HCT116 (cell line): ENCODE measurements around the gene MAML3.

Experiments
- EZH2 ChIP-seq: fragments of 200-600 bp; sonication (generic); IDR thresholded peaks from 2 replicates; pipeline ENCODE4 v1.6.1; 2017; ENCODE audit warnings: antibody characterized with exemption, mixed run types
- EZH2phosphoT487 ChIP-seq: fragments of 200-600 bp; IDR thresholded peaks from 2 replicates; pipeline ENCODE4 v1.6.1; 2018; ENCODE audit warnings: antibody characterized with exemption, borderline replicate concordance
- FOSL1 ChIP-seq: IDR thresholded peaks from 2 replicates; pipeline ENCODE4 v1.6.1; 2012; ENCODE audit warnings: low read depth
- JUND ChIP-seq: IDR thresholded peaks from 2 replicates; pipeline ENCODE4 v1.6.1; 2012
- POLR2A ChIP-seq: IDR thresholded peaks from 2 replicates; pipeline ENCODE4 v1.7.0; 2011; ENCODE audit warnings: borderline replicate concordance; ENCODE audit not compliant: insufficient read depth, insufficient read length; ENCODE audit errors: extremely low read depth
- POLR2AphosphoS5 ChIP-seq: IDR thresholded peaks from 2 replicates; pipeline ENCODE4 v1.6.1; 2011; ENCODE audit warnings: mild to moderate bottlenecking, low read depth, low read length, moderate library complexity
- RAD21 ChIP-seq: IDR thresholded peaks from 2 replicates; pipeline ENCODE4 v1.6.1; 2012; ENCODE audit warnings: low read depth, mild to moderate bottlenecking
- SIN3A ChIP-seq: IDR thresholded peaks from 2 replicates; pipeline ENCODE4 v1.6.1; 2012; ENCODE audit warnings: low read depth
- TF ChIP-seq, protein P1 (sequence below), 3 experiments: fragments of 200-600 bp in 1 of 3; sonication (generic) in 1 of 3; IDR thresholded peaks in 2 of 3; conservative IDR thresholded peaks in 1 of 3; 2 replicates each; pipeline ENCODE4 v1.5.1; 2012 to 2017; ENCODE audit warnings: low read depth in 2 of 3, low read length in 2 of 3, antibody characterized with exemption in 1 of 3, borderline replicate concordance in 1 of 3, control low read depth in 1 of 3, mild to moderate bottlenecking in 1 of 3, mixed read lengths in 1 of 3, mixed run types in 1 of 3, moderate library complexity in 1 of 3; ENCODE audit not compliant: insufficient read depth in 1 of 3
- TF ChIP-seq, protein P2 (sequence below): IDR thresholded peaks from 2 replicates; pipeline ENCODE4 v1.6.1; 2012
- TF ChIP-seq, protein P3 (sequence below): IDR thresholded peaks from 2 replicates; pipeline ENCODE4 v1.6.1; 2012; ENCODE audit warnings: low read depth

DNA sequence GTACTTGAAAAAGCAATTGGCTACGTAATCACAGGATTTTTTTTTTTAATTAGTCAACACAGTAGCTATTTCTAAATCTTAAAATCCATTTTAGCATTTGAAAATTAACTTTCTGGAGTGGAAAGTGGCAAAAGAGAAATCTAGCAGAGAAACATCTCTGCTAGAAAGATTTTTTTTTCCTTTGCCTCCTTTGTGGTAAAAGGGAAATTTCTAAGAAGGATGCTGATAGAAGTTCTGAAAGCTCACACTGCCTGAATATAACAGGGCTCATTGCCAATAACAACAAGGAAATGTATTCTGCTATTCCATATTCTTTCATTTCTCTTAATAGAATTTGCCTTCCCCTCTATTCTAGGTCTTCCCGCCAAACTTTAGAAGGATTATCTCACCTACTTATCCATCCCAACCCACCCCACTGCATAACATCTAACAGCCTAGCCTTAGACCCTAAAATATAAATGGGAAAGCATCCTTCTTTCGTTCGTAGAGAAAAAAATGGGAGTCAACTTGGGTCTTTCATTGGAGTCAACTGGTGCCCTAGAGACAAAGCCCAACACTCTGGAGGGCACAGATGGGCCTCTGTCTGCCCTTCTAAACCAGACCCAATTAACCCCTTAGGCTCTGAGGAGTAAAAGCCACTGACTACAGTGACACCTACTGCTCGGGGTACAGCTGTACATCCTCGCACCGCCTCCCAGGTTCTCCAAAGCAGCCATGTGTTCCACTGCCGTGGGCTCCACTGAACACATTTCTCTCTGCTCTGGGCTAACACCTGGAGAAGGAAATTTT lies 103.9 kb downstream of the MAML3 start:
- TF ChIP-seq, protein P1, sequence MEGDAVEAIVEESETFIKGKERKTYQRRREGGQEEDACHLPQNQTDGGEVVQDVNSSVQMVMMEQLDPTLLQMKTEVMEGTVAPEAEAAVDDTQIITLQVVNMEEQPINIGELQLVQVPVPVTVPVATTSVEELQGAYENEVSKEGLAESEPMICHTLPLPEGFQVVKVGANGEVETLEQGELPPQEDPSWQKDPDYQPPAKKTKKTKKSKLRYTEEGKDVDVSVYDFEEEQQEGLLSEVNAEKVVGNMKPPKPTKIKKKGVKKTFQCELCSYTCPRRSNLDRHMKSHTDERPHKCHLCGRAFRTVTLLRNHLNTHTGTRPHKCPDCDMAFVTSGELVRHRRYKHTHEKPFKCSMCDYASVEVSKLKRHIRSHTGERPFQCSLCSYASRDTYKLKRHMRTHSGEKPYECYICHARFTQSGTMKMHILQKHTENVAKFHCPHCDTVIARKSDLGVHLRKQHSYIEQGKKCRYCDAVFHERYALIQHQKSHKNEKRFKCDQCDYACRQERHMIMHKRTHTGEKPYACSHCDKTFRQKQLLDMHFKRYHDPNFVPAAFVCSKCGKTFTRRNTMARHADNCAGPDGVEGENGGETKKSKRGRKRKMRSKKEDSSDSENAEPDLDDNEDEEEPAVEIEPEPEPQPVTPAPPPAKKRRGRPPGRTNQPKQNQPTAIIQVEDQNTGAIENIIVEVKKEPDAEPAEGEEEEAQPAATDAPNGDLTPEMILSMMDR (IDR thresholded peaks at IDR 0.05 in 2 of 3, conservative IDR thresholded peaks at IDR 0.05 in 1 of 3; ENCODE audit: borderline replicate concordance in 1 of 3, insufficient read depth in 1 of 3, low read depth in 2 of 3, low read length in 2 of 3), result peak; percentile 26 to 58 (median 48); a peak in 4 of 6 replicates
- TF ChIP-seq EZH2, result no peak
- no peak for TF ChIP-seq POLR2AphosphoS5
- no peak for TF ChIP-seq FOSL1
- TF ChIP-seq, protein P2, sequence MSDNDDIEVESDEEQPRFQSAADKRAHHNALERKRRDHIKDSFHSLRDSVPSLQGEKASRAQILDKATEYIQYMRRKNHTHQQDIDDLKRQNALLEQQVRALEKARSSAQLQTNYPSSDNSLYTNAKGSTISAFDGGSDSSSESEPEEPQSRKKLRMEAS, result no peak
- no peak for TF ChIP-seq POLR2A
- TF ChIP-seq RAD21, result peak; percentile 58
- TF ChIP-seq EZH2phosphoT487, result no peak
- no peak for TF ChIP-seq SIN3A
- TF ChIP-seq JUND, result no peak
- TF ChIP-seq, protein P3, sequence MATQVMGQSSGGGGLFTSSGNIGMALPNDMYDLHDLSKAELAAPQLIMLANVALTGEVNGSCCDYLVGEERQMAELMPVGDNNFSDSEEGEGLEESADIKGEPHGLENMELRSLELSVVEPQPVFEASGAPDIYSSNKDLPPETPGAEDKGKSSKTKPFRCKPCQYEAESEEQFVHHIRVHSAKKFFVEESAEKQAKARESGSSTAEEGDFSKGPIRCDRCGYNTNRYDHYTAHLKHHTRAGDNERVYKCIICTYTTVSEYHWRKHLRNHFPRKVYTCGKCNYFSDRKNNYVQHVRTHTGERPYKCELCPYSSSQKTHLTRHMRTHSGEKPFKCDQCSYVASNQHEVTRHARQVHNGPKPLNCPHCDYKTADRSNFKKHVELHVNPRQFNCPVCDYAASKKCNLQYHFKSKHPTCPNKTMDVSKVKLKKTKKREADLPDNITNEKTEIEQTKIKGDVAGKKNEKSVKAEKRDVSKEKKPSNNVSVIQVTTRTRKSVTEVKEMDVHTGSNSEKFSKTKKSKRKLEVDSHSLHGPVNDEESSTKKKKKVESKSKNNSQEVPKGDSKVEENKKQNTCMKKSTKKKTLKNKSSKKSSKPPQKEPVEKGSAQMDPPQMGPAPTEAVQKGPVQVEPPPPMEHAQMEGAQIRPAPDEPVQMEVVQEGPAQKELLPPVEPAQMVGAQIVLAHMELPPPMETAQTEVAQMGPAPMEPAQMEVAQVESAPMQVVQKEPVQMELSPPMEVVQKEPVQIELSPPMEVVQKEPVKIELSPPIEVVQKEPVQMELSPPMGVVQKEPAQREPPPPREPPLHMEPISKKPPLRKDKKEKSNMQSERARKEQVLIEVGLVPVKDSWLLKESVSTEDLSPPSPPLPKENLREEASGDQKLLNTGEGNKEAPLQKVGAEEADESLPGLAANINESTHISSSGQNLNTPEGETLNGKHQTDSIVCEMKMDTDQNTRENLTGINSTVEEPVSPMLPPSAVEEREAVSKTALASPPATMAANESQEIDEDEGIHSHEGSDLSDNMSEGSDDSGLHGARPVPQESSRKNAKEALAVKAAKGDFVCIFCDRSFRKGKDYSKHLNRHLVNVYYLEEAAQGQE, result no peak
